Endothelial cell of umbilical vein (primary cell): Measurements from ENCODE around the gene ITPR2. TPM values are rescaled to one million over a fixed set of nuclear protein-coding genes. Genes with fewer than 3 reads are reported as not detected.

Source experiments
- BruUV-seq: library from RNA; stranded (reverse); fragments of 400-500 nt; replicated peaks from 2 replicates; lab custom pipeline; 2021; lab: Mats Ljungman, UMichigan
- CTCF ChIA-PET: fragments of 300-600, 350-600 bp; sonication (Branson Sonifier 250); formaldehyde crosslinking; loops from one replicate; lab custom pipeline; 2021; ENCODE audit warnings: antibody characterized with exemption, inconsistent platforms; lab: Charles Lee
- POLR2A ChIA-PET: fragments of 300-600, 350-600 bp; sonication (Branson Sonifier 250); formaldehyde crosslinking; loops from one replicate; lab custom pipeline; 2021; ENCODE audit warnings: antibody characterized with exemption, inconsistent platforms; lab: Charles Lee
- DNase-seq: peaks from one replicate; pipeline ENCODE4 v3.0.0-alpha.2; 2011; ENCODE audit warnings: low read depth, low spot score
- FAIRE-seq: peaks from 2 replicates; lab custom pipeline; 2011; peaks lifted over from hg19 to GRCh38; lab: Jason Lieb, UNC
- H2AFZ ChIP-seq: 2 replicates; pipeline ENCODE4 v1.6.0; 2012; ENCODE audit warnings: low read depth, low read length, control low read depth, inconsistent platforms
- H3K27ac ChIP-seq: 2 replicates; pipeline ENCODE4 v1.5.1; 2011; ENCODE audit warnings: low read depth, mild to moderate bottlenecking, control low read depth, low read length, moderate library complexity; ENCODE audit not compliant: insufficient read depth
- H3K27me3 ChIP-seq, 2 experiments: 2 replicates each; pipeline versions ENCODE4 v1.6.0 to v1.6.1; 2011; ENCODE audit warnings: low read length in 2 of 2, mixed read lengths in 1 of 2; ENCODE audit not compliant: control insufficient read depth in 2 of 2, insufficient read depth in 2 of 2
- H3K36me3 ChIP-seq, 2 experiments: 2 replicates in 1 of 2; 3 replicates in 1 of 2; pipeline ENCODE4 v1.5.1; 2011; ENCODE audit warnings: low read length in 2 of 2, mild to moderate bottlenecking in 1 of 2, moderate library complexity in 1 of 2; ENCODE audit not compliant: control insufficient read depth in 2 of 2, insufficient read depth in 2 of 2; ENCODE audit errors: extremely low read depth in 1 of 2
- H3K4me1 ChIP-seq: 3 replicates; pipeline ENCODE4 v1.5.1; 2011; ENCODE audit warnings: mild to moderate bottlenecking, low read length; ENCODE audit not compliant: control insufficient read depth, insufficient read depth; ENCODE audit errors: extremely low read depth
- H3K4me2 ChIP-seq: 2 replicates; pipeline ENCODE4 v1.6.1; 2011; ENCODE audit warnings: low read length, control low read depth, mixed read lengths; ENCODE audit not compliant: insufficient read depth
- H3K4me3 ChIP-seq, 3 experiments: fragments of 200-600 bp in 1 of 3; sonication (generic), shearing (Covaris generic) in 1 of 3; replicated peaks in 1 of 3; 2 replicates each; pipeline ENCODE4 v1.5.1; 2011 to 2016; ENCODE audit warnings: control low read depth in 3 of 3, low read length in 3 of 3, mild to moderate bottlenecking in 2 of 3, inconsistent platforms in 1 of 3, low read depth in 1 of 3, moderate library complexity in 1 of 3; ENCODE audit not compliant: insufficient read depth in 1 of 3
- H3K79me2 ChIP-seq: 2 replicates; pipeline ENCODE4 v1.6.0; 2012; ENCODE audit warnings: low read length, inconsistent platforms; ENCODE audit not compliant: control insufficient read depth, insufficient read depth
- H3K9ac ChIP-seq: replicated peaks from 2 replicates; pipeline ENCODE3; 2011; ENCODE audit warnings: low read length, control low read depth; ENCODE audit not compliant: insufficient read depth; ENCODE audit errors: extremely low read depth
- H3K9me1 ChIP-seq: replicated peaks from 3 replicates; pipeline ENCODE4 v1.6.0; 2011; ENCODE audit warnings: mild to moderate bottlenecking, low read length; ENCODE audit not compliant: control insufficient read depth, insufficient read depth; ENCODE audit errors: extremely low read depth
- H3K9me3 ChIP-seq: replicated peaks from 2 replicates; pipeline ENCODE4 v1.5.1; 2012; ENCODE audit warnings: low read length, inconsistent platforms; ENCODE audit not compliant: control insufficient read depth, insufficient read depth
- H4K20me1 ChIP-seq: replicated peaks from 2 replicates; pipeline ENCODE3; 2011; ENCODE audit warnings: mild to moderate bottlenecking, low read length; ENCODE audit not compliant: control insufficient read depth, insufficient read depth; ENCODE audit errors: extremely low read depth
- GATA2 ChIP-seq: IDR thresholded peaks from 2 replicates; pipeline ENCODE4 v1.7.0; 2011; ENCODE audit warnings: low read depth, mild to moderate bottlenecking, moderate library complexity, mixed read lengths, low read length; ENCODE audit not compliant: insufficient read length, insufficient read depth
- JUN ChIP-seq: IDR thresholded peaks from 2 replicates; pipeline ENCODE4 v1.6.1; 2011; ENCODE audit warnings: borderline replicate concordance, low read depth; ENCODE audit not compliant: insufficient read length, insufficient read depth
- MYC ChIP-seq: IDR thresholded peaks from one replicate; pipeline ENCODE4 v1.6.1; 2011; ENCODE audit warnings: mild to moderate bottlenecking, low read depth, low read length
- POLR2A ChIP-seq: IDR thresholded peaks from 2 replicates; pipeline ENCODE4 v1.6.1; 2012; ENCODE audit warnings: low read depth, mild to moderate bottlenecking, control low read depth, low read length
- POLR2AphosphoS5 ChIP-seq: IDR thresholded peaks from 2 replicates; pipeline ENCODE4 v1.6.1; 2012; ENCODE audit warnings: low read depth, mild to moderate bottlenecking, control low read depth, low read length, moderate library complexity; ENCODE audit not compliant: insufficient read depth
- dilution Hi-C: fragments of 300-500 bp; cut with MboI; formaldehyde crosslinking; loops from one replicate; pipeline ENCODE4 v1.15.0; 2019; ENCODE audit warnings: low sequenced_read_pairs; ENCODE audit not compliant: extremely low pct_ligation_motif_present
- intact Hi-C: fragments of 100-400 bp; cut with micrococcal nuclease; formaldehyde crosslinking; loops from one replicate; pipeline ENCODE4 v1.10.0; 2022
- polyA plus RNA-seq, 4 experiments: library from polyadenylated mRNA; depleted of rRNA in 3 of 4; stranded (reverse) in 3 of 4; unstranded in 1 of 4; fragments of >200 nt; gene quantifications; 2 replicates each; pipeline versions ENCODE4 v1.2.1 to v1.2.3, GENCODE V29; 2011 to 2012; ENCODE audit warnings: missing spikeins in 1 of 4
- total RNA-seq: library from RNA; stranded (reverse); gene quantifications from 2 replicates; pipeline ENCODE4 v1.2.3, GENCODE V29; 2021
- TF ChIP-seq, protein P1 (sequence below), 2 donors: IDR thresholded peaks; 1 replicate in 1 of 2; 2 replicates in 1 of 2; pipeline ENCODE4 v1.5.1; 2011; ENCODE audit warnings: low read length in 2 of 2, mild to moderate bottlenecking in 2 of 2, moderate library complexity in 2 of 2, control low read depth in 1 of 2, inconsistent platforms in 1 of 2, low read depth in 1 of 2; ENCODE audit not compliant: insufficient read depth in 1 of 2; ENCODE audit errors: extremely low read depth in 1 of 2

The ITPR2 gene
- total and polyA plus RNA-seq, 2 donors (not counting 3 experiments of a cell fraction or from before 2014, with no cell fraction given), result 16.2 to 86.8 TPM

DNA sequence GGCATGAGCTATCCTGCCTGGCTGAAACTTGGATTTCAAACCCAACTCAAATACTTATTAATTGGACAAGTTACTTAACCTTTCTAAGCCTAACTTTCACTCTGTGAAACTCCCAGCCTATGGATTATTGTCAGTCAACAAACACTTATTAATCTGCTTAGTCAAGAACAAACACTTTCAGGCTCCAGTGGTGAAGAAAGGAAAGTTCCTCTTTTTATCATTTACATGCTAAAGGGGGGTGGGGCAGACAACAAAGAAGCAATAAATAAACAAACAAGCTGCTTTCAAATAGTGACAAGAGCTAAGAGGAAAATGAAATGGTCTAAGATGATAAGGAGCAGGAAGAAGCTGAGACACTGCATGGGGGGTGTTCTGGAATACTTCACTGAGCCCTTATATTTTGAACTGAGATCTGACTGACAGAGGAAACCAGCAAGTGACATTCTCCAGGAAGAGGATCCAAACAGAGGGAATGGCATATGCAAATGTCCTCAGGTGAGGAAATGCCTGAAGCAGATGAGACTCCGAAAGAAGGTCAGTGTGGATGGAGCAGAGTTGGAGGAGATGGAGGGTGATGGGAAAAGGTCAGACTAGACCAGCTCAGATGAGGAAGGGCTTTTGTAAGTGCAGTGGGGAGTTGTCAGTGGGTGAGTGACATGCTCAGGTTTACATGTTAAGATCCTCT is 259.6 kb downstream of the ITPR2 start:
- BruUV-seq, result no TSS peak
- no peak overlapping the region for H2AFZ ChIP-seq
- H3K79me2 ChIP-seq, result no peaks in the 10 kb centered on the region
- no peaks in the 10 kb centered on the region for H3K4me1 ChIP-seq
- no peak overlapping the region for H3K9ac ChIP-seq
- H3K27ac ChIP-seq, result no peak overlapping the region
- H3K9me3 ChIP-seq, result no peaks in the 10 kb centered on the region
- no peaks in the 10 kb centered on the region for H4K20me1 ChIP-seq
- ChIA-PET CTCF (interaction anchor here (1.1 kb wide), 1 partner anchor 79 kb away, joined by 3 read pairs; no protein-coding TSS in a partner anchor), POLR2A (no interaction called here)
- FAIRE-seq, result no peak
- dilution Hi-C loops, result no loop called here
- no peaks in the 10 kb centered on the region for H3K27me3 ChIP-seq
- no peak for DNase-seq
- no peak overlapping the region for H3K4me2 ChIP-seq
- no peak for TF ChIP-seq POLR2A
- TF ChIP-seq, protein P1, sequence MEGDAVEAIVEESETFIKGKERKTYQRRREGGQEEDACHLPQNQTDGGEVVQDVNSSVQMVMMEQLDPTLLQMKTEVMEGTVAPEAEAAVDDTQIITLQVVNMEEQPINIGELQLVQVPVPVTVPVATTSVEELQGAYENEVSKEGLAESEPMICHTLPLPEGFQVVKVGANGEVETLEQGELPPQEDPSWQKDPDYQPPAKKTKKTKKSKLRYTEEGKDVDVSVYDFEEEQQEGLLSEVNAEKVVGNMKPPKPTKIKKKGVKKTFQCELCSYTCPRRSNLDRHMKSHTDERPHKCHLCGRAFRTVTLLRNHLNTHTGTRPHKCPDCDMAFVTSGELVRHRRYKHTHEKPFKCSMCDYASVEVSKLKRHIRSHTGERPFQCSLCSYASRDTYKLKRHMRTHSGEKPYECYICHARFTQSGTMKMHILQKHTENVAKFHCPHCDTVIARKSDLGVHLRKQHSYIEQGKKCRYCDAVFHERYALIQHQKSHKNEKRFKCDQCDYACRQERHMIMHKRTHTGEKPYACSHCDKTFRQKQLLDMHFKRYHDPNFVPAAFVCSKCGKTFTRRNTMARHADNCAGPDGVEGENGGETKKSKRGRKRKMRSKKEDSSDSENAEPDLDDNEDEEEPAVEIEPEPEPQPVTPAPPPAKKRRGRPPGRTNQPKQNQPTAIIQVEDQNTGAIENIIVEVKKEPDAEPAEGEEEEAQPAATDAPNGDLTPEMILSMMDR (IDR thresholded peaks at IDR 0.05; ENCODE audit: extremely low read depth in 1 of 2, insufficient read depth in 1 of 2, low read depth in 1 of 2, low read length in 2 of 2), result no peak
- TF ChIP-seq GATA2, result no peak
- TF ChIP-seq MYC, result no peak
- TF ChIP-seq JUN, result no peak
- TF ChIP-seq POLR2AphosphoS5, result no peak
- intact Hi-C loops, result no loop called here
- no peaks in the 10 kb centered on the region for H3K9me1 ChIP-seq
- peaks cover 4 to 17% of the 10 kb centered on the region in 2 experiments for H3K36me3 ChIP-seq
- H3K4me3 ChIP-seq, result no peak overlapping the region
